Keratinocyte (primary cell): ENCODE results near the gene BSDC1. TPM values are rescaled to one million over a fixed set of nuclear protein-coding genes. Genes with fewer than 3 reads are reported as not detected.

Source experiments
- DNase-seq: peaks from one replicate; pipeline ENCODE4 v3.0.0-alpha.2; 2011; ENCODE audit warnings: low read depth, missing footprints, low spot score
- FAIRE-seq: peaks from 2 replicates; lab custom pipeline; 2011; peaks lifted over from hg19 to GRCh38; lab: Jason Lieb, UNC
- H2AFZ ChIP-seq: 2 replicates; pipeline ENCODE4 v1.6.0; 2012; ENCODE audit warnings: low read length, control low read depth, inconsistent platforms; ENCODE audit not compliant: control insufficient read depth
- H3K27ac ChIP-seq: 2 replicates; pipeline ENCODE4 v1.5.1; 2011; ENCODE audit warnings: low read length; ENCODE audit not compliant: control insufficient read depth, insufficient read depth
- H3K27me3 ChIP-seq: 3 replicates; pipeline ENCODE4 v1.6.0; 2011; ENCODE audit warnings: low read length; ENCODE audit not compliant: control insufficient read depth, insufficient read depth; ENCODE audit errors: extremely low read depth
- H3K36me3 ChIP-seq, 2 experiments: 2 replicates in 1 of 2; 3 replicates in 1 of 2; pipeline ENCODE4 v1.5.1; 2011; ENCODE audit warnings: low read length in 2 of 2, mild to moderate bottlenecking in 1 of 2; ENCODE audit not compliant: control insufficient read depth in 2 of 2, insufficient read depth in 2 of 2; ENCODE audit errors: extremely low read depth in 1 of 2
- H3K4me1 ChIP-seq: 3 replicates; pipeline ENCODE4 v1.5.1; 2011; ENCODE audit warnings: low read length; ENCODE audit not compliant: control insufficient read depth, insufficient read depth; ENCODE audit errors: extremely low read depth
- H3K4me2 ChIP-seq: 3 replicates; pipeline ENCODE4 v1.6.0; 2011; ENCODE audit warnings: low read depth, low read length; ENCODE audit not compliant: control insufficient read depth, insufficient read depth; ENCODE audit errors: extremely low read depth
- H3K4me3 ChIP-seq, 3 experiments: fragments of 200-600 bp in 1 of 3; sonication (generic) in 1 of 3; 2 replicates in 2 of 3; 3 replicates in 1 of 3; pipeline ENCODE4 v1.5.1; 2011 to 2016; ENCODE audit warnings: low read length in 3 of 3, mild to moderate bottlenecking in 3 of 3, control low read depth in 2 of 3, inconsistent platforms in 1 of 3, low read depth in 1 of 3, mixed read lengths in 1 of 3, mixed run types in 1 of 3, moderate library complexity in 1 of 3; ENCODE audit not compliant: control insufficient read depth in 2 of 3, insufficient read depth in 2 of 3; ENCODE audit errors: extremely low read depth in 1 of 3
- H3K79me2 ChIP-seq: 2 replicates; pipeline ENCODE4 v1.6.0; 2012; ENCODE audit warnings: low read length; ENCODE audit not compliant: control insufficient read depth, insufficient read depth
- H3K9ac ChIP-seq: 3 replicates; pipeline ENCODE4 v1.6.0; 2011; ENCODE audit warnings: low read length; ENCODE audit not compliant: control insufficient read depth, insufficient read depth; ENCODE audit errors: extremely low read depth
- H3K9me1 ChIP-seq: 3 replicates; pipeline ENCODE4 v1.6.0; 2011; ENCODE audit warnings: low read length; ENCODE audit not compliant: control insufficient read depth, insufficient read depth; ENCODE audit errors: extremely low read depth
- H3K9me3 ChIP-seq: 2 replicates; pipeline ENCODE4 v1.5.1; 2012; ENCODE audit warnings: low read depth, low read length; ENCODE audit not compliant: control insufficient read depth
- H4K20me1 ChIP-seq: 3 replicates; pipeline ENCODE4 v1.6.0; 2011; ENCODE audit warnings: low read length; ENCODE audit not compliant: control insufficient read depth, insufficient read depth; ENCODE audit errors: extremely low read depth
- CTCF ChIP-seq, 3 experiments: IDR thresholded peaks in 1 of 3; conservative IDR thresholded peaks in 1 of 3; optimal IDR thresholded peaks in 1 of 3; 2 replicates in 2 of 3; 3 replicates in 1 of 3; pipeline versions ENCODE3 to v1.5.1; 2011; ENCODE audit warnings: low read length in 3 of 3, mild to moderate bottlenecking in 3 of 3, moderate library complexity in 2 of 3, control low read depth in 1 of 3, inconsistent platforms in 1 of 3; ENCODE audit not compliant: insufficient read depth in 2 of 3; ENCODE audit errors: extremely low read depth in 1 of 3
- EZH2 ChIP-seq: IDR thresholded peaks from one replicate; pipeline ENCODE4 v1.6.1; 2012; ENCODE audit warnings: inconsistent platforms, mild to moderate bottlenecking, low read length, moderate library complexity
- dilution Hi-C: fragments of 300-500 bp; cut with MboI; formaldehyde crosslinking; loops from one replicate; pipeline ENCODE4 v1.7.0; 2020; ENCODE audit warnings: low sequenced_read_pairs; ENCODE audit not compliant: extremely low pct_ligation_motif_present
- polyA plus RNA-seq, 5 experiments: library from polyadenylated mRNA; depleted of rRNA in 3 of 5; stranded (reverse) in 3 of 5; stranded (forward) in 1 of 5; unstranded in 1 of 5; fragments of >200 nt; gene quantifications; 1 replicate in 1 of 5; 2 replicates in 3 of 5; 3 replicates in 1 of 5; pipeline versions ENCODE4 v1.2.1 to v1.2.3, GENCODE V29; 2011 to 2012; ENCODE audit warnings: missing spikeins in 2 of 5, low read depth in 1 of 5, low replicate concordance in 1 of 5

BSDC1 gene
- polyA plus RNA-seq, 1 donor (not counting 4 experiments of a cell fraction or from before 2014, with no cell fraction given): 38.1 TPM

- no peaks in the 10 kb centered on the region for H3K9me3 ChIP-seq
- no peak overlapping the region for H3K4me3 ChIP-seq
- no peak overlapping the region for H3K27ac ChIP-seq
- no peak overlapping the region for H3K4me2 ChIP-seq
- DNase-seq: no peak
- H3K36me3 ChIP-seq: peaks cover 17 to 20% of the 10 kb centered on the region in 2 experiments
- H3K9me1 ChIP-seq: no peaks in the 10 kb centered on the region
- FAIRE-seq: no peak
- H3K27me3 ChIP-seq: peaks cover 14% of the 10 kb centered on the region
- H3K9ac ChIP-seq: no peak overlapping the region
- dilution Hi-C loops: no loop called here
- no peak overlapping the region for H2AFZ ChIP-seq
- H3K79me2 ChIP-seq: no peaks in the 10 kb centered on the region
- TF ChIP-seq CTCF (optimal IDR thresholded peaks at IDR 0.05 in 1 of 3, IDR thresholded peaks at IDR 0.05 in 1 of 3, conservative IDR thresholded peaks at IDR 0.05 in 1 of 3; ENCODE audit: extremely low read depth in 1 of 3, insufficient read depth in 2 of 3, low read length in 3 of 3) (no peak), EZH2 (no peak)
- H4K20me1 ChIP-seq: peaks cover 2% of the 10 kb centered on the region
- H3K4me1 ChIP-seq: peaks cover 28% of the 10 kb centered on the region
Measured at GRCh38 chr1:32334274-32334861, 59.9 kb downstream of the BSDC1 start.

GRCh38 chr1:32333251-32333963, 60.8 kb downstream of the BSDC1 start:
- no peak overlapping the region for H3K4me2 ChIP-seq
- peaks cover 14% of the 10 kb centered on the region for H3K27me3 ChIP-seq
- no peak overlapping the region for H3K9ac ChIP-seq
- peaks cover 23% of the 10 kb centered on the region for H3K4me1 ChIP-seq
- H4K20me1 ChIP-seq: peaks cover 2% of the 10 kb centered on the region
- no peak overlapping the region for H3K4me3 ChIP-seq
- no peak for FAIRE-seq
- no peak overlapping the region for H3K27ac ChIP-seq
- no peak for DNase-seq
- no peaks in the 10 kb centered on the region for H3K9me1 ChIP-seq
- no peaks in the 10 kb centered on the region for H3K79me2 ChIP-seq
- peaks cover 17 to 22% of the 10 kb centered on the region in 2 experiments for H3K36me3 ChIP-seq
- dilution Hi-C loops: no loop called here
- no peak for TF ChIP-seq CTCF (optimal IDR thresholded peaks at IDR 0.05 in 1 of 3, IDR thresholded peaks at IDR 0.05 in 1 of 3, conservative IDR thresholded peaks at IDR 0.05 in 1 of 3; ENCODE audit: extremely low read depth in 1 of 3, insufficient read depth in 2 of 3, low read length in 3 of 3)
- no peaks in the 10 kb centered on the region for H3K9me3 ChIP-seq
- no peak overlapping the region for H2AFZ ChIP-seq
